C1 segment of cervical spinal cord (tissue), 14 donors: Measurements from ENCODE around the gene C9orf50.

ENCODE experiments used
- DNase-seq, 14 donors: peaks; one replicate each; lab custom pipeline; 2025; lab: John Stamatoyannopoulos, UW

C9orf50 gene

DNA sequence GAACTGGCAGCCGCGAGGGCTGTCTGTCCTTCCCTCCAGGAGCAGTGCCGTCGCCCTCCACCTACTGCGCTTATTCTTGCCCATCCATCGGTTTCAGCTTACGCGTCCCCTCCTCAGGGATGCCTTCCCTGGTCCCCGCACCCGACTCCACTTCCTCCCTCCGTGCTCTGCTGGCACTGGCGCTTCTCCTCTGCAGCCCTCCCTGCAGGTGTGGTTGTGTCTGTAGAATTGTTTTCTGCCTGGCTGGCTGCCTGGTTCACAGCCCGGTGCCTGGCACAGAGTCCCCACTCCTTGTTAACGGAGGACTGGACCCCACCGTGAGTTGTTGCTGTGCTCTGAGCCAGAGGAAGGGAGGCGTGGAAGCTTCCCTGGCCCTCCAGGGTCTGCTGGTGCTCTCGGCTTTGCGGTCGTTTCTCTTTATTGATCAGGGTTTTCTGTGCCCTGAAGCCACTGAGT lies 10.8 kb upstream of the C9orf50 start:
- DNase-seq, result peak in 2 of 14 donors; percentile 63 to 71

- peak in 9 of 14 donors; percentile 25 to 74 (median 64) for DNase-seq
Observed at GRCh38 chr9:129630967-129631673, 10.2 kb upstream of the C9orf50 start.

GRCh38 chr9:129629251-129629820 lies 8.4 kb upstream of the C9orf50 start:
- no peak for DNase-seq

GRCh38 chr9:129628709-129629108 lies 7.8 kb upstream of the C9orf50 start:
- DNase-seq, result no peak

DNA sequence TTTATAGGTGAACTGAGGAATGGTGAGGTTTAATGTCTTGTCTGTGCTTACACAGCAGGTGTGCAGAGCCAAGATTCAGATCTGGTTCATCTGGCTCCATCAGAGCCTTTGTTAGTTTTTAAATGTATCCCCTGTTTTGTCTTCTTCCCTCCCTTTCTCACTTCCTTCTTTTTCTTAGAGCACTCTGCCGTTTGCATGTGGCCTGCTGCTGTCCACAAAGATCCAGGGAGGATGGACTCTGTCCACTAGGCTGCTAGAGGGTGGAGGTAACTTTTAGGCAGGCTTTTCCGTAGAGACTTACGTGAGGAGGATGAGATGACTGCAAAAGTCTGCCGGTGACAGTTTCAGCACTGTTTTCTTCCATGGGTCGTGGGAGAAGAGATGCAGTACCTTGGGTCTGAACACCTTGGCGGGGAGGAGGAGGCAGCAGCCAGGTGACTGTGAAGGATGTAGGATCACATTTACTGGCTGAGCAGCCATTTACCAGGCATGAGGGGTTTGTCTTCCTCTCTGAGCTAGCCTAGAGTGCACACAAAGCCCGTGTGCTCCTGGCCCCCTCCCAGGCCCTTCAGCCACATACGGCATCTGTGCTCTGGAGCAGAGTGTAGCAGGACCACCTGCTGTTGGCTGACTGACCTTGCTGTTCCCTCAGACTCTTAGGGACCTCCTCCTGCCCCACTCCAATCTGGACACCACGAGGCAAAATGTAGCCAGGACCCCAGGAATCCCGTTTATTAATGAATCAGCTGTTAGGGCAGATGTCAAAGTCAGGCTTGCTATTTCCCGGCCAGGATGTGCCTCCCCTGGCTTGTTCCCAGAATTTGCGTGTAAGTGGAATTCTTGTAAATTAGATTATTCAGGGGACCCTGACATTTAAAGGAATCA lies 6.9 kb upstream of the C9orf50 start:
- DNase-seq, result peak in 1 of 14 donors; percentile 17

GRCh38 chr9:129626625-129627284 lies 5.9 kb upstream of the C9orf50 start:
- DNase-seq, result peak in 1 of 14 donors; percentile 55

GRCh38 chr9:129626079-129626624 lies 5.3 kb upstream of the C9orf50 start, which contains the start of gene NTMT1:
Gene NTMT1, plus strand, starts transcription at chr9:129626163. Its CDS starts 6,541 bp downstream, at chr9:129632704.
- DNase-seq, result peak; percentile 45 to 93 (median 85)

GRCh38 chr9:129624947-129625346 lies 4.0 kb upstream of the C9orf50 start:
- DNase-seq, result peak in 1 of 14 donors; percentile 11

DNA sequence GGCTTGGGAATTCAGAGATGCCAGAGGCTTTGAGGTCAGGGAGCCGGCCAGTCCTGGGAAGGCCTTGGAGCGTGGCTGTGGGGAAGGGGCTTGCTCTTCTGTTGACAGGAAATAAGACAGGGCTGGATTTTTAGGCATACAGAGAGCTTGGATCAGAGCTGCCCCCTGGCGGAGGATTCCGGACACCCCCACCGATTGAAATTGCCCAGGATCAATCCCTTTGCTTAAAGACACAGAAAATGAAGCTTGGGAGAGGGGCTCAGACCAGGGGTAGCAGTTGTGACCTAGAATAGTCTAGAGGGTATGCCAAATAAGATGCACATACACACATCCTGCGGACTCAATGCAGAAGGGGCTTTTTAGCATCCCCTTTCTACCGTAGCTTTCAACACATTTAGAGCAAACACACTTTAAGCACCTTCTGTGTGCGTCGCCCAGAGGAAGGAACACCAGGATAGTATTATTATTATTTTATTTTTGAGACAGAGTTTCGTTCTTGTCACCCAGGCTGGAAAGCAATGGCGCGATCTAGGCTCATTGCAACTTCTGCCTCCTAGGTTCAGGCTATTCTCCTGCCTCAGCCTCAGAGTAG lies 3.4 kb upstream of the C9orf50 start:
- peak in 2 of 14 donors; percentile 35 to 44 for DNase-seq

DNA sequence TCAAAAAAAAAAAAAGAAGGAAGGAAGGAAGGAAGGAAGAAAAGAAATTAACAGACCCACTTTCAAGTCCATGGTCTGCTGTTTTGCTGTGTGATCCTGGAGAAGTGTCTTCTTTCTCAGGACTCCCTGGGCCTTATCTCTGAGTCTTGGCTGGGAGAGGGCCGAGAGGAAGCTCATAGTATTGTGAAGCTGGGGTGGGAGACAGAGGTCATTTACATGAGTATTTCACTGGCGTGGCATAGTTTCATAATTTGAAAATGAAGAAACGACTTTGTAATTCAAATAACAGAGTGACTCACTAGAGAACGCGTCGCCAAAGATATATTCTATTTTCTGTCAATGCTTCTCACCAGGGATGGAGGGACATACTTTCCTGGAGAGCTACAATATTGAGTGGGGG lies 2.4 kb upstream of the C9orf50 start:
- DNase-seq, result no peak

- DNase-seq, result peak in 1 of 14 donors; percentile 27
Observed at GRCh38 chr9:129619787-129620668, 873 bp downstream of the C9orf50 start.

- DNase-seq, result no peak
Observed at GRCh38 chr9:129617167-129617566, 3.7 kb downstream of the C9orf50 start.

GRCh38 chr9:129615407-129616285 lies 5.3 kb downstream of the C9orf50 start:
- DNase-seq, result no peak

DNA sequence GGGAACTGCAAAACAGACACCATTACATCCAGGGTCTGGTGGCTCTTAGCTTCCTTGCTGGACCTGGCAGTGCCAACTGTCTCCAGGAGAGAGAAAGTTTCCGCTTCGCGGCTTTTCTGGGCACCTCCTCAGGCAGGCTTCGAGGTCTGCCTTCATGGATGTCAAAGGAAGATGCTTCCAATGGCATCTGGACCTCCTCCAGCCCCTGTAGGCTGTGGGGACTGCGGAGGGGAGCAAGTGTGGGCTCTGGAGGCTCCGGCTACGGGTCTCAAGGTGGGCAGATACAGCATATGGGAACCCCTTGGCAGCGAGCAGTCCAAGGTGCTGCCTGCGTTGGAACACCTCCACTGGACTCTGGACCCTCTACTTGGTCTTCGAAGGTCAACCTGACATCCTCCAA lies 6.0 kb downstream of the C9orf50 start:
- DNase-seq, result no peak

- DNase-seq, result peak in 12 of 14 donors; percentile 57 to 95 (median 76)
Observed at GRCh38 chr9:129613520-129614175, 7.3 kb downstream of the C9orf50 start.

DNA sequence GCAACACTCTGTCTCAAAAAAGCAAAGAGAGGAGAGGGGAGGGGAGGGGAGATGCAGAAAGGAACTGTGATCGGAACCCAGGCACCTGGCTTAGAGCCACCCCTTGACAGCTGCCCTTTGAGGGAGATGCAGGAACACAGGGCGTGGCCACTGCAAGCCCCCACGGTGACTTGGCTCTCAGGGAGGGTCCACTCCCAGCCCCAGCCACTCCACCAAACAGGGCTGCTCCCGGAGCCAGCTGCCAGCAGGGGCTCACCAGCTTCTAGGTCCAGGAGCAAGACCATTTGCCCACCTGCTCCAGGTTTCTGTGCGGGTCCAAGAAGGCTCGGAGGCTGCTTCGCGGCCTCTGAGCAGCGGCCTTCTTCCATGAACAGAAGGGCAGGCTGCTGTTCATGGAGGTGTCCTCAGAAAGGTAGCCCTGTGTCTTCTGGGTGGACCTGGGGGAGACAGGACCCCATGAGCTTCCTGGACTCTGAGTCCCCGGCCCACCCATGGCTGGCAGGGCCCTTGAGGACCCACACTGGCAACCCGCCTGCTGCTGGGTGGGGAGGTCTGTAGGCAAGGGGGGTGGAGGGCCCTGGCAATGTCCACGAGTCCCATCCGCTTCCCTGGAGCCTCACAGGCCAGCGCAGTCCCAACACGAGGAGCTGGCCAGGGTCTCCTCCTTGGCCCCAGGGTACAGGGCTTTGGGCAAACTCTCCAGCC lies 7.9 kb downstream of the C9orf50 start:
- peak in 4 of 14 donors; percentile 38 to 71 (median 60) for DNase-seq

GRCh38 chr9:129612123-129612522 lies 8.8 kb downstream of the C9orf50 start:
- DNase-seq, result no peak
